GM19023 (cell line): Measurements from ENCODE around the gene PODNL1.
"Not testable (repeated sequence)": the region's sequence is repeated elsewhere in the genome, so short reads cannot be mapped to it uniquely, and the experiment has no call there.

ENCODE experiments used
- ATAC-seq: cut with Tn5 transposase; IDR thresholded peaks from one replicate; pipeline ENCODE4 v1.9.1; 2021; ENCODE audit warnings: mild to moderate bottlenecking, moderate library complexity; ENCODE audit not compliant: unreplicated experiment

Gene PODNL1

GRCh38 chr19:13929340-13929739 is 8.9 kb downstream of the PODNL1 start:
- no peak for ATAC-seq

DNA sequence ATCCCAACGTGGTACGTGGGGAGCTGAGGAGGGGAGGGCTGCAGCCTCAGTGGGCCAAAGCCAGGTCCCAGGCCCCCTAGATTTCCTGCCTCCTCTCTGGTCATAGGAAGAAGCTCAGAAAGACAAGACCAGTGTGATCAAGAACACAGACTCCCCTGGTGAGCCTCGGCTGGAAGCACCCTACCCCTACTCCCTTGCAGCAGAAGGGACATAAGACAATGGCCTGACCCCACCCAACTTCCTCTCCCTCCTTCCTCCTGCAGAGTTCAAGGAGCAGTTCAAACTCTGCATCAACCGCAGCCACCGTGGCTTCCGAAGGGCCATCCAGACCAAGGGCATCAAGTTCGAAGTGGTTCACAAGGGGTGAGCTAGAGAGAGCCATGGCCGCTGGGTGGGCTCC is 11.5 kb downstream of the PODNL1 start:
- no peak for ATAC-seq

GRCh38 chr19:13926010-13926409 is 12.2 kb downstream of the PODNL1 start:
- no peak for ATAC-seq

GRCh38 chr19:13923194-13923987 is 14.8 kb downstream of the PODNL1 start:
- no peak for ATAC-seq

DNA sequence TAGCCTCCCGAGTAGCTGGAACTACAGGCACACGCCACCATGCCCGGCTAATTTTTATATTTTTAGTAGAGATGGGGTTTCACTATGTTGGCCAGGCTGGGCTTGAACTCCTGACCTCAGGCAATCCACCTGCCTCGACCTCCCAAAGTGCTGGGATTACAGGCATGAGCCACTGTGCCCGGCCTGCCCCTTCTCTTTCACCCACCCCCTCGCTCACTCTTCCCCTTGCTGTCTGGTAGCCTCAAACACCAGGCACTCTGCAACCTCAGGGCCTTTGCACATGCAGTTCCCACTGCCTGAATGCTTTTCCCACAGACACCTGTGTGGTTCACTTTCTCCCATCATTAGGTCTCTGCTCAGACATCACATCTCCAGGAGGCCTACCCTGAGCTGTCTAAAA is 16.1 kb downstream of the PODNL1 start:
- ATAC-seq, result not testable (repeated sequence)

GRCh38 chr19:13920940-13921747 is 17.1 kb downstream of the PODNL1 start:
- ATAC-seq, result no peak

DNA sequence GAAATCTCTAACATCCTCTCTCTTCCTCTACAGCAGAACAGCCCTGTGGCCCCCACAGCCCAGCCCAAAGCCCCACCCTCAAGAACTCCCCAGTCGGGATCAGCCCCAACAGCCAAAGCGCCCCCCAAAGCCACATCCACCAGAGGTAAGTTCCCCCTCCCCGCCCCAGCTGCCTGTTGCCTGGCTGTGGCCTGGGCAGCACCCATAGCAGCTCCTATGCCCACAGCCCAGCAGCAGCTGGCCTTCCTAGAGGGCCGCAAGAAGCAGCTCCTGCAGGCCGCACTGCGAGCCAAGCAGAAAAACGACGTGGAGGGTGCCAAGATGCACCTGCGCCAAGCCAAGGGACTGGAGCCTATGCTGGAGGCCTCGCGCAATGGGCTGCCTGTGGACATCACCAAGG is 17.7 kb downstream of the PODNL1 start:
- no peak for ATAC-seq

DNA sequence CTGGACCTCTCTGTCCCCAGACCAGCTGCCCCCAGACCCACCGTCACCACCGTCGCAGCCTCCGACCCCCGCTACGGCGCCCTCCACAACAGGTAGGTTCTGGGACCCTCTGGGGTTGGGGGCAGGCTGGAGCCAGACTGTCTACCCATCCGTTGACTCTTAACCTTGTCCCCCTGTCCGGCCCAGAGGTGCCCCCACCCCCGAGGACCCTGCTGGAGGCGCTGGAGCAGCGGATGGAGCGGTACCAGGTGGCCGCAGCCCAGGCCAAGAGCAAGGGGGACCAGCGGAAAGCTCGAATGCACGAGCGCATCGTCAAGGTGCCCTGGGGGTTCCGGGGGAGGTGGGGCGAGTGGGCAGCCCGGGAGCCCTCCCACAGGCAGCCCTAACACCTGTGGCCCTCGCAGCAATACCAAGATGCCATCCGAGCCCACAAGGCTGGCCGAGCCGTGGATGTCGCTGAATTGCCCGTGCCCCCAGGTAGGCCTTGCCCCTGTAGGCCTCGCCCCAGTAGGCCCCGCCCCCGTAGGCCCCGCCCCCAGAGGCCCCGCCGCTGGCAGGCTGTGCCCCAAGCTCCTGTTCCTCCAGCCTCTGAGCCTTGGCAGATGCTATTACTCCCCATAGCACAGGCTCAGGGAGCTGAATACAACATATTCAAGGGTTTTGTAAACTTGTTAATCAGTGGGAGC is 19.3 kb downstream of the PODNL1 start:
- ATAC-seq, result no peak

DNA sequence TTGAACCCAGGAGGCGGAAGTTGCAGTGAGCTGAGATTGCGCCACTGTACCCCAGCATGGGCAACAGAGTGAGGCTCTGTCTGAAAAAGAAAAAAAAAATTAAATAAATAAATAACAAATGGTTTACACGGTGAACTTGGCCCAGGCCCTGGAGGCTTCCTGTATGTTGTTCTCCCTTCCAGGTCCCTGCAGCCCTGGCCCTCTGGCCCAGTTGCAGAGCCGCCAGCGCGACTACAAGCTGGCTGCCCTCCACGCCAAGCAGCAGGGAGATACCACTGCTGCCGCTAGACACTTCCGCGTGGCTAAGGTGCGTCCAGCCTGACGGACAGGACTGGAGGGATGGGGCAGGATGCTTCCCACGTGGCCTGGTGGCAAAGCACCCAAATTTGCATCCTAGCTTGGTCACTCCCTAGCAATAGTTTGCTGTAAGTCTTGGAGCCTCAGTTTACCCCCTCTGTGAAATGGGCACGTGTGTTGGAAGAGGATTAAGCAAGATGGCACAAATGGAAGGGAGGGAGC is 20.3 kb downstream of the PODNL1 start:
- no peak for ATAC-seq

- no peak for ATAC-seq
These were observed 23.4 kb downstream of the PODNL1 start for GRCh38 chr19:13914777-13915176.

DNA sequence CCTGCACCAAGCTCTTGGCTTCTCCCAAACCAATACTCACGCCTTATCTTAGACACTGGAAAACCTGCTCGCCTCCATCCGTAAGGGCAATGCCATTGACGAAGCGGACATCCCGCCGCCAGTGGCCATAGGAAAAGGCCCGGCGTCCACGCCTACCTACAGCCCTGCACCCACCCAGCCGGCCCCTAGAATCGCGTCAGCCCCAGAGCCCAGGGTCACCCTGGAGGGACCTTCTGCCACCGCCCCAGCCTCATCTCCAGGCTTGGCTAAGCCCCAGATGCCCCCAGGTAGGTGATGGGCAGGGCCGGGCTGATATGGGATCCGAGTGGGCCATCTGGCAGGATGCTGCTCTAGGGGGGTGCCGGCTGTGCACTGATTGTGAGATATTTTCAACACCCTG is 24.9 kb downstream of the PODNL1 start:
- no peak for ATAC-seq

DNA sequence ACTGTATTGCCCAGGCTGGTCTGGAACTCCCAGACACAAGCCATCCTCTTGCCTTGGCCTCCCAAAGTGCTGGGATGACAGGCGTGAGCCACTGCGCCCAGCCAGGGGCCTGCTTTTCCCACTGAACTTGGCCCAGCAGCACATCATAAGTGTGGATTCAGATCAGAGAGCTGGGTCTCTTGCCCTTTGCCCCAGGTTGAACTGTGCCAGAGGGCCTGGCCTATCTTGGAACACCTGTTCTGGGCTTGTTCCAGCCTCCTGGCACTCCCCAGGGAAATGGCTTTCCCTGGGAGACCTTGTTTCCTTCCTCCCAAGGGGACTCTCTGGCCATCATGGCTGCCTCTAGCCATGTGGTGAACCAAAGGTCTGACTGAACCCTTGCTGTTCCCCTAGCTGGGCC is 28.8 kb downstream of the PODNL1 start:
- ATAC-seq, result no peak

GRCh38 chr19:13908674-13909073 is 29.5 kb downstream of the PODNL1 start:
- no peak for ATAC-seq

- no peak for ATAC-seq
These were observed 31.3 kb downstream of the PODNL1 start for GRCh38 chr19:13906910-13907309.

- peak; percentile 20 for ATAC-seq
These were observed 31.7 kb downstream of the PODNL1 start for GRCh38 chr19:13906521-13906904.

- ATAC-seq, result peak; percentile 91
These were observed 32.3 kb downstream of the PODNL1 start, which contains the start of the genes BRME1 and CC2D1A for GRCh38 chr19:13905634-13906520. BRME1 (minus strand) TSS chr19:13906117; CDS start chr19:13904892, 1,225 bp downstream. CC2D1A (plus strand) TSS chr19:13906201; CDS start chr19:13906442, 241 bp downstream.

- no peak for ATAC-seq
These were observed 35.1 kb downstream of the PODNL1 start for GRCh38 chr19:13902993-13903555.

GRCh38 chr19:13899912-13900584 is 38.2 kb downstream of the PODNL1 start:
- ATAC-seq, result no peak

DNA sequence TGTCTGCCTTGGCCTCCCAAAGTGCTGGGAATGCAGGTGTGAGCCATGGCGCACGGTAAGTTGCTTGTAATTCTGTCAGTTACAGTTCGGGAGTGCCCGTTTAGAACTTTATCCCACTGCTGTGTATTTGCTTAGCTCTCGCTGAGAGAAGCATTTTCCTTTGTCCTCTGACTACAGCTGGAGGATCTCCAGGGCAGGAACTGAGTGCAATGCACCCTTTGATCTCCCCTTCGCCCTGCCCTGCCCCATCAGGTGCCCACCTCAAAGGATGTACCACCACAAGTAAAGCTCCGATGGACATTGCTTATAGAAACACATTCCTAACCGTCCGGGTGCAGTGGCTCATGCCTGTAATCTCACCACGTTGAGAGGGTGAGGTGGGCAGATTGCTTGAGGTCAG is 38.8 kb downstream of the PODNL1 start:
- ATAC-seq, result no peak
